HEK293T (cell line): ENCODE measurements around the gene SCN1A.

Experiments used
- CTCF ChIA-PET: fragments of 350-600 bp; formaldehyde crosslinking; extraction: SDS; loops from one replicate; lab custom pipeline; 2021; ENCODE audit warnings: antibody characterized with exemption, inconsistent platforms; lab: Yijun Ruan, JAX
- POLR2A ChIA-PET: fragments of 350-600 bp; formaldehyde crosslinking; extraction: SDS; loops from one replicate; lab custom pipeline; 2020; ENCODE audit warnings: antibody characterized with exemption, inconsistent platforms; lab: Yijun Ruan, JAX
- DNase-seq: peaks from one replicate; pipeline ENCODE4 v3.0.0; 2012; ENCODE audit warnings: mixed read lengths; ENCODE audit errors: extremely low spot score
- ARNT ChIP-seq: fragments of 450-650 bp; IDR thresholded peaks from 2 replicates; pipeline ENCODE4 v1.6.1; 2017; ENCODE audit warnings: mild to moderate bottlenecking
- BHLHE40 ChIP-seq: fragments of 450-650 bp; IDR thresholded peaks from 2 replicates; pipeline ENCODE4 v1.6.1; 2016; ENCODE audit warnings: mild to moderate bottlenecking, moderate library complexity, borderline replicate concordance
- CTBP1 ChIP-seq: fragments of 450-650 bp; IDR thresholded peaks from 2 replicates; pipeline ENCODE4 v1.6.1; 2016; ENCODE audit warnings: borderline replicate concordance
- ELF4 ChIP-seq: fragments of 450-650 bp; IDR thresholded peaks from 2 replicates; pipeline ENCODE4 v1.6.1; 2017; ENCODE audit warnings: antibody characterized with exemption
- FOXA1 ChIP-seq: fragments of 450-650 bp; IDR thresholded peaks from 2 replicates; pipeline ENCODE4 v1.6.1; 2016; ENCODE audit warnings: mild to moderate bottlenecking
- FOXK2 ChIP-seq: fragments of 450-650 bp; IDR thresholded peaks from 2 replicates; pipeline ENCODE4 v1.6.1; 2016; ENCODE audit warnings: mild to moderate bottlenecking
- FOXM1 ChIP-seq: fragments of 450-650 bp; IDR thresholded peaks from 2 replicates; pipeline ENCODE4 v1.6.1; 2017; ENCODE audit warnings: mild to moderate bottlenecking, borderline replicate concordance
- HDGF ChIP-seq: fragments of 450-650 bp; IDR thresholded peaks from 2 replicates; pipeline ENCODE4 v1.6.1; 2017; ENCODE audit warnings: antibody characterized with exemption, borderline replicate concordance
- L3MBTL2 ChIP-seq: fragments of 450-650 bp; conservative IDR thresholded peaks from 2 replicates; pipeline ENCODE4 v1.6.1; 2016; ENCODE audit warnings: mild to moderate bottlenecking
- LEF1 ChIP-seq: fragments of 450-650 bp; IDR thresholded peaks from 2 replicates; pipeline ENCODE4 v1.6.1; 2017; ENCODE audit warnings: mild to moderate bottlenecking, borderline replicate concordance
- NFRKB ChIP-seq: fragments of 450-650 bp; IDR thresholded peaks from 2 replicates; pipeline ENCODE4 v1.6.1; 2016; ENCODE audit warnings: mild to moderate bottlenecking, moderate library complexity
- SP1 ChIP-seq: fragments of 450-650 bp; IDR thresholded peaks from 2 replicates; pipeline ENCODE4 v1.6.1; 2017
- SUZ12 ChIP-seq: fragments of 450-650 bp; IDR thresholded peaks from 2 replicates; pipeline ENCODE4 v1.6.1; 2016; ENCODE audit warnings: mild to moderate bottlenecking
- TARDBP ChIP-seq: fragments of 450-650 bp; IDR thresholded peaks from 2 replicates; pipeline ENCODE4 v1.6.1; 2016
- ZNF384 ChIP-seq: fragments of 450-650 bp; IDR thresholded peaks from 2 replicates; pipeline ENCODE4 v1.6.1; 2016
- TF ChIP-seq, protein P1 (sequence below): fragments of 450-650 bp; IDR thresholded peaks from 2 replicates; pipeline ENCODE4 v1.6.1; 2016

SCN1A gene

DNA sequence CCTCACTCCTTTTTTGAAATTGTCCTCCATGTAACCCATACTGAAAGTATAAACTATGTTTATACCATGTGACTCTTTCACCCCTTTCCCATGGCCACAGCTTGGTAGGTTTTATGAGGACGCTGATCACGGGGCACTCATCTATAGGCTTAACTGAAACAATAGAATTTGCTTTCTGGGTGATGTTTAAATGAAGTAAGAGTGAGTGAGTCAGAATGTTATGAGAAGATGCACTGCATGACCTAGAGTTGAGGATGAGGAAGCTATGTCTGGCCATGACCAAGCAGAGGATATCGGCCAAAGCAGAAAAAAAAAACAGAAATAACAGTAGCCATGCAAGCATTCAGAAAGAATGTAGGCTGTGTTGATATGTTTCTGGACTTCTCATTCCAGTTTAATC is 34.9 kb downstream of the SCN1A start:
- POLR2A ChIA-PET, result no interaction called here

DNA sequence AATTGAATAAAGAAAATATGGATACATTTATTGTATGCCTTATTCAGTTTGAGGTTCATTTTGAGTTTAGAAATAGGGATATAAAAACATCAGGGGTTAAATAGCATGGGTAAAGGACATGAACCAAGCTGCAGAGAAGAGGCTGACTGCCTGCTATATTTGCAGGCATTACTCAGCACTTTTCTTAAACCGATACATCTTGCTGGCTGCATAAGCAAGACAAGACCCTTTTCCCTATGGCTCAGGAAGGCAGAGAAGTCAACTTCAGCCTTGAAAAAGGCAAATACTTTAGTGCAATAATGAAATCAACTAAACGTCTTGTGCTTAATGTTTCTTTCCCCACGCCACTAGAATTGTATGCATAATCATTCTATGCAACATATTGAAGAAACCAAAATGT is 36.4 kb downstream of the SCN1A start:
- ChIA-PET CTCF (no interaction called here), POLR2A (no interaction called here)
- no peak for TF ChIP-seq LEF1
- TF ChIP-seq NFRKB, result no peak
- TF ChIP-seq FOXM1, result no peak
- TF ChIP-seq, protein P1, sequence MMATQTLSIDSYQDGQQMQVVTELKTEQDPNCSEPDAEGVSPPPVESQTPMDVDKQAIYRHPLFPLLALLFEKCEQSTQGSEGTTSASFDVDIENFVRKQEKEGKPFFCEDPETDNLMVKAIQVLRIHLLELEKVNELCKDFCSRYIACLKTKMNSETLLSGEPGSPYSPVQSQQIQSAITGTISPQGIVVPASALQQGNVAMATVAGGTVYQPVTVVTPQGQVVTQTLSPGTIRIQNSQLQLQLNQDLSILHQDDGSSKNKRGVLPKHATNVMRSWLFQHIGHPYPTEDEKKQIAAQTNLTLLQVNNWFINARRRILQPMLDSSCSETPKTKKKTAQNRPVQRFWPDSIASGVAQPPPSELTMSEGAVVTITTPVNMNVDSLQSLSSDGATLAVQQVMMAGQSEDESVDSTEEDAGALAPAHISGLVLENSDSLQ, result no peak
- TF ChIP-seq HDGF, result no peak
- TF ChIP-seq SUZ12, result no peak
- TF ChIP-seq ARNT, result no peak
- no peak for TF ChIP-seq TARDBP
- TF ChIP-seq ZNF384, result no peak
- no peak for TF ChIP-seq FOXK2
- no peak for DNase-seq

More for the DNA sequence above, 34.9 kb downstream of the SCN1A start:
- TF ChIP-seq, protein P1, result no peak
- TF ChIP-seq SP1 (no peak), HDGF (no peak), FOXA1 (no peak), ARNT (no peak), L3MBTL2 (no peak), ZNF384 (no peak), FOXK2 (no peak), FOXM1 (no peak), ELF4 (no peak), SUZ12 (no peak), NFRKB (no peak), TARDBP (no peak), BHLHE40 (no peak), CTBP1 (no peak), LEF1 (no peak)
- CTCF ChIA-PET, result no interaction called here
- no peak for DNase-seq

DNA sequence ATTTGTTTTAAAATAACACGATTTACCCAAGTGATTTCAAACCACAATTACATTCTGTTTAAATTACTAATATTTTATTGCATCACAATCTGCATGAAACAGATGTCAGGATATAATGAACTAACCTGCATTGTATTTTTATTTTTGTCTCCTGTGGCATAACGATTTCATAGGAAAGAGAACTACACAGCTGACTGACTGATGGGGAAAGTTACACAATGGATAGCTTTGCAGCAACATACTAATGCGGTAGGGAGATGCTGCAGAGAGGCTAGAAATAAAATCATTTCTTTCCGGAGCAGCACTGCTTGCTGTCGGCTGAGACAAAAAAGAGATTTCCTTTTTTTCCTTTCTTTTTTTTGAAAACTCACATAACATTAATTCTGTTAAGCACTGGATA is 36.9 kb downstream of the SCN1A start:
- no peak for DNase-seq
- TF ChIP-seq FOXM1, result no peak
- no peak for TF ChIP-seq NFRKB
- no peak for TF ChIP-seq ELF4
- TF ChIP-seq SP1, result no peak
- CTCF ChIA-PET, result no interaction called here
- POLR2A ChIA-PET, result no interaction called here

DNA sequence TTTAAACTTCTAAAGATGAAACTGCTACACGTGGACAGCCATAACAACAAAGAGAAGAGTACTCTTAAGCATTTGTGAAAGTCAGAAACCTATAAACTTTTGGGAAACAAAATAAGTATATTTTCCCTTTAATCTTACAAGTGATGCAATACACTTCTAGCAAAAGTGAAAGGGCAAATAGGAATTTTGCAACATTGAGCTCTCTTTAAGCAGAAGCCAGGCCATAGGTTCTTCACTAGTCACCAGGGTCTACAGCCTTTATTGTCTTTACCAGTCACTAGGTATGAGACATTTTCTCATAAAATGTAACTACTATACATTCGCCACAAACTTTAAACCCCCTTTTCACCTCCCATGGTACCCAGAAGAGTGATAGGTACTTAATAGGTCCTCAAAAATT is 37.5 kb downstream of the SCN1A start:
- no peak for DNase-seq
- ChIA-PET CTCF (no interaction called here), POLR2A (no interaction called here)
- TF ChIP-seq, protein P1, result no peak
- TF ChIP-seq BHLHE40, result no peak
- TF ChIP-seq FOXK2, result no peak
- no peak for TF ChIP-seq L3MBTL2
- TF ChIP-seq ZNF384, result no peak
- no peak for TF ChIP-seq FOXA1
- no peak for TF ChIP-seq HDGF
- no peak for TF ChIP-seq TARDBP
- no peak for TF ChIP-seq ELF4
- TF ChIP-seq FOXM1, result no peak
- no peak for TF ChIP-seq LEF1
- no peak for TF ChIP-seq NFRKB
- no peak for TF ChIP-seq SP1
- no peak for TF ChIP-seq SUZ12

DNA sequence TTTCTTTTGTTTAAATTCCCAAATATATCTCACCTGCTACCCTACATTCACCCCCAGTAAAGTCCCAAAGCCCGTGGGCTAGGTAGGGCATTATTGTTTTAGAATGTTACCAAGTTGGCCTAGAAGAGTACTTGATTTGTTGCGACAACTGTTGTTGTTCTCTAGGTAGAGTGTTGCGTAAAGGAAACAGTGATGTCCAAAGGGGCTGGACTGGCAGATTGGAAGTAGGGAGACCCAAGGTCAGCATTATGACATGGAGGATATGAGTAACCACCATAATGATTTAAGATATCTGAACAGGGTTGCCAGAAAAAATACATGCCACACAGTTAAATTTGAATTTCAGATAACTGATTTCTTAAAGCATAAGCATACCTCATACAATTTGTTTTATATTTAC is 39.2 kb downstream of the SCN1A start:
- DNase-seq, result no peak
- CTCF ChIA-PET, result no interaction called here
- POLR2A ChIA-PET, result no interaction called here
- TF ChIP-seq LEF1, result no peak
- TF ChIP-seq, protein P1, result no peak
- TF ChIP-seq ELF4, result no peak
- TF ChIP-seq FOXA1, result no peak
- no peak for TF ChIP-seq FOXM1
- TF ChIP-seq HDGF, result no peak
- TF ChIP-seq BHLHE40, result no peak
- TF ChIP-seq L3MBTL2, result no peak

DNA sequence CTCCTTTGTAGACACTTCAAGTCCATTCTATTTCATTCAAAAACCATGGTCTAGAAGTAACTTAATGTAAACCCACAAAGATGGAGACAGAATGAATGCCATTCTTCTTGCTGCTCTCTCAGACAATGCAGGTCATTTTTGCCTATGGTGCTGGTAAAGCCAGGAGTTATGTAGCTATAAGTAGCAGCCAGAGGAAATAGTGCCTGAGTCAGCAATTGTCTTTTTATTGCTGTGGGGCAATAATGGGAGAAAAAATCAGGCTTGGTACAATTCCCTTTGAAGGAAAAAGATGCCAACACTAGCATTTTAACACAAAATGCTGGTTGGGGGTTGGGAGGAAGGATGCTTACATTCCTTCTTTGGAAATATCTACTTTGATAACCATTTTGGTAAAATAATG is 43.5 kb downstream of the SCN1A start:
- TF ChIP-seq LEF1 (no peak), CTBP1 (no peak), ARNT (no peak), ZNF384 (no peak), FOXK2 (no peak), FOXM1 (no peak), FOXA1 (no peak), L3MBTL2 (no peak), SUZ12 (no peak), ELF4 (no peak), HDGF (no peak), TARDBP (no peak)
- TF ChIP-seq, protein P1, result no peak
- POLR2A ChIA-PET, result no interaction called here
- no peak for DNase-seq
- CTCF ChIA-PET, result no interaction called here
